Loucy (cell line): ENCODE results near the gene ZCCHC14.
A peak's percentile ranks its signal among the peaks of the same experiment; 100 is the strongest.
"Not testable (repeated sequence)": the region's sequence is repeated elsewhere in the genome, so short reads cannot be mapped to it uniquely, and the experiment has no call there.

Experiments used
- H2AFZ ChIP-seq: fragments of 200-600 bp; sonication (generic); 2 replicates; pipeline ENCODE4 v1.6.0; 2016; ENCODE audit warnings: antibody characterized with exemption, mild to moderate bottlenecking, low read length, moderate library complexity
- H3F3A ChIP-seq: fragments of 200-600 bp; 2 replicates; pipeline ENCODE4 v1.6.0; 2016; ENCODE audit warnings: antibody characterized with exemption, low read depth, mild to moderate bottlenecking
- H3K27me3 ChIP-seq: fragments of 200-600 bp; sonication (generic); 2 replicates; pipeline ENCODE4 v1.6.1; 2014; ENCODE audit warnings: low read length, mild to moderate bottlenecking; ENCODE audit not compliant: insufficient read depth, poor library complexity, severe bottlenecking
- H3K36me3 ChIP-seq: fragments of 200-600 bp; sonication (generic); 2 replicates; pipeline ENCODE4 v1.6.1; 2016; ENCODE audit warnings: low read length; ENCODE audit not compliant: insufficient read depth
- H3K4me1 ChIP-seq: fragments of 200-600 bp; sonication (generic); 2 replicates; pipeline ENCODE4 v1.5.1; 2014; ENCODE audit warnings: low read length, mild to moderate bottlenecking; ENCODE audit not compliant: insufficient read depth, poor library complexity, severe bottlenecking
- H3K4me2 ChIP-seq: fragments of 200-600 bp; sonication (generic); 2 replicates; pipeline ENCODE4 v1.6.0; 2014; ENCODE audit warnings: antibody characterized with exemption, low read length, low read depth, mild to moderate bottlenecking; ENCODE audit not compliant: poor library complexity, severe bottlenecking
- H3K4me3 ChIP-seq: fragments of 200-600 bp; sonication (generic); 2 replicates; pipeline ENCODE4 v1.5.1; 2014; ENCODE audit warnings: low read length, mild to moderate bottlenecking, mixed read lengths; ENCODE audit not compliant: poor library complexity, severe bottlenecking
- H3K79me2 ChIP-seq: fragments of 200-600 bp; sonication (generic); 2 replicates; pipeline ENCODE4 v1.6.1; 2014; ENCODE audit warnings: low read length; ENCODE audit not compliant: insufficient read depth
- H3K9ac ChIP-seq: fragments of 200-600 bp; sonication (generic); 2 replicates; pipeline ENCODE4 v1.6.0; 2014; ENCODE audit warnings: mild to moderate bottlenecking, low read depth, low read length, moderate library complexity; ENCODE audit not compliant: poor library complexity, severe bottlenecking
- H3K9me2 ChIP-seq: fragments of 200-600 bp; sonication (generic); replicated peaks from 2 replicates; pipeline ENCODE4 v1.6.1; 2016; ENCODE audit warnings: low read depth, low read length, mixed read lengths
- H3K9me3 ChIP-seq: fragments of 200-600 bp; sonication (generic); 2 replicates; pipeline ENCODE4 v1.6.1; 2014; ENCODE audit warnings: mild to moderate bottlenecking, antibody characterized with exemption, low read length, low read depth; ENCODE audit not compliant: insufficient read depth
- H4K20me1 ChIP-seq: fragments of 200-600 bp; sonication (generic); 2 replicates; pipeline ENCODE4 v1.6.0; 2014; ENCODE audit warnings: antibody characterized with exemption, low read length, mild to moderate bottlenecking; ENCODE audit not compliant: insufficient read depth, poor library complexity, severe bottlenecking
- CTCF ChIP-seq: fragments of 200-600 bp; sonication (generic); conservative IDR thresholded peaks from 2 replicates; pipeline ENCODE4 v1.5.1; 2014; ENCODE audit warnings: mild to moderate bottlenecking, antibody characterized with exemption, low read length
- EZH2phosphoT487 ChIP-seq: fragments of 200-600 bp; IDR thresholded peaks from 2 replicates; pipeline ENCODE4 v1.6.1; 2018; ENCODE audit warnings: antibody characterized with exemption, mild to moderate bottlenecking, moderate library complexity, borderline replicate concordance

The ZCCHC14 gene

DNA sequence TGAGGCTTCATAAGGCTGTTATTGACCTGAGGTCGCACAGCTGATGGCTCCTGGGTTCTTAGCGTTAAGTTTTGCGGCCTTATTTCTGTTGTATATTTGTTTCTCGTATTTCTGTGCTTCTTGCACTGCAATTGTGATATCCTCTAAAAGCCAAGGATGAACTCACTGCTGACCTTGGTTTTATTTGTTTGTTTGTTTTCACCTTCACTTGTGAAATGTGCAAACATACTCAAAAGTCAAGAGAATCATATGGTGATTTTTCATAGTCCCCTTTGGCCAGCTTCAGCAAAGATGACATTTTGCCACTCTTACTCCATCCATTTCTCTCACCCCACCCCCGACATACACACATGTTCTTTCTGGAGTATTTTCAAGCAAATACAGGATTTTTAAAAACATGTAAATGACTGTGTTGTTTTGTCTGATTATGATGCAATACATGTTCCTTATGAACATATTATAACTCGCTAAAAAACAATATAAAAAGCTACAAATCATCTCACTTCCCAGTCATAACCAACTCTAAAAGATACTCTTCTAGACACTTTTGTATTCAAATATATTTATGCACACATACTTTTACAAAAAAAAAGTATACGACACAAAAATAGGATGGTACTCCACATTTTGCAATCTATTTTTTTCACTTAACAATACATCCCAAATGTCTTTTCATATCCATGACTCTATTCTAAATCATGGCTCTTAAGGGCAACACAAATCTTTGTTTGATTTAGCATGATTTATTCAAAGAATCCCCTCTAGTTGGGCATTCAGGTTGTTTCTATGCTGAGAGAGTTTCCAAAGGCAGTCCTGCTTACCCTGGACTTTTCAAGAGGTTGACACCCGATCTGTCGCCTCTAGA lies 5.7 kb upstream of the ZCCHC14 start:
- Histone ChIP-seq H2AFZ (no peak overlapping the region), H3F3A (no peaks in the 10 kb centered on the region), H3K4me3 (no peak overlapping the region), H3K9ac (no peak overlapping the region), H3K27me3 (no peaks in the 10 kb centered on the region), H4K20me1 (no peaks in the 10 kb centered on the region), H3K4me1 (no peaks in the 10 kb centered on the region), H3K4me2 (no peak overlapping the region), H3K79me2 (no peaks in the 10 kb centered on the region), H3K9me3 (no peaks in the 10 kb centered on the region), H3K9me2 (no peaks in the 10 kb centered on the region), H3K36me3 (no peaks in the 10 kb centered on the region)
- no peak for TF ChIP-seq EZH2phosphoT487
- no peak for TF ChIP-seq CTCF

GRCh38 chr16:87497767-87498290 lies 5.0 kb upstream of the ZCCHC14 start:
- H3K9me3 ChIP-seq, H3K9ac ChIP-seq, H3K4me3 ChIP-seq, H3K36me3 ChIP-seq, H3K9me2 ChIP-seq, H3K79me2 ChIP-seq, H3K4me2 ChIP-seq, H2AFZ ChIP-seq, H3F3A ChIP-seq, H3K4me1 ChIP-seq, H4K20me1 ChIP-seq, H3K27me3 ChIP-seq: not testable (repeated sequence)

GRCh38 chr16:87497023-87497766 lies 4.4 kb upstream of the ZCCHC14 start:
- not testable (repeated sequence) for H3K4me3 ChIP-seq, H3K9me2 ChIP-seq, H3K9me3 ChIP-seq, H2AFZ ChIP-seq, H3K27me3 ChIP-seq, H3K79me2 ChIP-seq, H3F3A ChIP-seq, H3K9ac ChIP-seq, H3K4me1 ChIP-seq, H3K4me2 ChIP-seq, H4K20me1 ChIP-seq, H3K36me3 ChIP-seq

- no peaks in the 10 kb centered on the region for H3K79me2 ChIP-seq
- TF ChIP-seq EZH2phosphoT487: no peak
- no peak for TF ChIP-seq CTCF
- no peak overlapping the region for H3K9ac ChIP-seq
- H3K9me3 ChIP-seq: no peaks in the 10 kb centered on the region
- no peaks in the 10 kb centered on the region for H3F3A ChIP-seq
- H3K36me3 ChIP-seq: no peaks in the 10 kb centered on the region
- no peaks in the 10 kb centered on the region for H3K9me2 ChIP-seq
- no peak overlapping the region for H3K4me3 ChIP-seq
- no peaks in the 10 kb centered on the region for H3K4me1 ChIP-seq
- H3K27me3 ChIP-seq: no peaks in the 10 kb centered on the region
- peak overlapping the region; percentile 20 for H3K4me2 ChIP-seq
- no peak overlapping the region for H2AFZ ChIP-seq
- H4K20me1 ChIP-seq: no peaks in the 10 kb centered on the region
Measured at GRCh38 chr16:87496447-87496801, 3.6 kb upstream of the ZCCHC14 start.
